GM19463 (cell line): ENCODE measurements around the gene EBPL.
A peak's percentile ranks its signal among the peaks of the same experiment; 100 is the strongest.

ENCODE experiments used
- ATAC-seq: cut with Tn5 transposase; IDR thresholded peaks from one replicate; pipeline ENCODE4 v1.9.1; 2021; ENCODE audit warnings: mild to moderate bottlenecking, moderate library complexity; ENCODE audit not compliant: unreplicated experiment

EBPL gene

DNA sequence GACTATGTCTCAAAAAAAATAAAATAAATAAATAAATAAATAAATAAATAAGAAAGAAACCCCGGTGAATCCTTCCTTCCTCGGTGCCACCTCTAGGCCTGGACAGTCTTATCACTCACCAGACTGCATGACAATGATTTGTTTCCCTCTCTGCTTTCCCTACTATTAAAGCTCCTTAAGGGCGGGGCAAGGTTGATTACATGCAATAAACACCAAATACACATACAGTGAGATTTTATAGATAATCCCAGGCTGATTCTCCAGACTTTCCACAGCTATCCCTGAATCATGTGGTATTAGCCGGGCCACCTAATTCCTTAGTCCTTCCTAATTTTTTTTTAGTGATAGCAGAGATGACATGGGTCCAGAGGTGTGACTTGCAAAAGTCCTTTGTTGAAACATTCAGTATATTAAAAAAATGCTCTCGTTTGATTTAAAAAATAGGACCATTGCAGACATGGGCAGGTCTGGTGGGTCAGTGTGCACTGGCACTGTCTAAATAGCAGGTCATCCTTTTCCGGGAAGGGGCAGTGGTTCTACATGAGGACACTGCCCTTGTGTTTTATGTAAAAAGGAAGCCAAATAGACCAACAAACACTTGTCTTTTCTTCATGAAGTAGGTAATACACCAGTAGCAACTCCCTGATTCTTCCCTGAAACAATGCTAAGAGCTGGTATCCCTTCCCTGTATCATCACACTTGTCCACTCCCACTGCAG, 14.5 kb downstream of the EBPL start:
- ATAC-seq = no peak

DNA sequence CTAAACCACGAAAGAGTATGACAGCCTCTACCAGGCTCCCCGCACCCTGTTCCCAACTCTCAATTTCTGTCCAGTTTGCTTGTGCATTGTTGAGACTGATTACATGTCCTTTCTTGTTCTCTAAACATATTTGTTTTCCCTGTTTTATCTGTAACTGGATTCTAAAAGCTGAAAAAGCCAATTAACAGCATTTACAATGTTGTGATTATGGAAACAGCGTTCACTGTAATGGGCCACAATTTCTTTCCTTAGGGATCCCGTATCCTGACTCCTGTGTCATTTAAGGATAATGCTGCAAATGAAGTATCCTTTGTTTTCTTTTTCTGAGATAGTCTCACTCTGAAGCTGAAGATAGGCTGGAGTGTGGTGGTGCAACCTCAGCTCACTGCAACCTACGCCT, 20.5 kb downstream of the EBPL start:
- no peak for ATAC-seq

DNA sequence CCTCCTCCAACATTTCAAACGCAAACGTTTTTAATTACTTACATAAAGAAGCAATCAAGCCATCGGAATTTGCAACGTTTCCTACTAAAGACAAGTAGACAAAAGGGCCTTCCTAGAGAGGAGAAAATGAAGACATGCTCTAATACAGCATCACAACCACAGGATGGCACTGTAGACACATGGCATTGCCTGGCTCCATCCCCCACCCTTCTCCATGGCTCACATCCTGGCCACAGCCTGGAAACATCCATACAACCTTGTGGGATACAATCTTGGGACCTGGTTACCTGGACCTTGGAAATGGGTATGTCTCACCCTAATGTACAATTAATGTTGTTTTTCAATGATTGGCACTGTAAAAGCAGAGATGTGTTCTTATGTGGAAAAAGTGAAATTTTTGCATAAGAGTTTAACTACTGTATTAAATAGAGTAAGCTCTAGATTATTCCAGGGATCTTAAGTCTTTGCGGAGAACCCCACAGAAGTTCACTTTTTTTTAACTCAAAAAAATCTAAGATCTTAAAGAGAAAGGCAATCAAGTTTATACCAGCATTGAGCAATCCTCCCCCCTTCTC, 21.5 kb downstream of the EBPL start:
- ATAC-seq = peak; percentile 57

DNA sequence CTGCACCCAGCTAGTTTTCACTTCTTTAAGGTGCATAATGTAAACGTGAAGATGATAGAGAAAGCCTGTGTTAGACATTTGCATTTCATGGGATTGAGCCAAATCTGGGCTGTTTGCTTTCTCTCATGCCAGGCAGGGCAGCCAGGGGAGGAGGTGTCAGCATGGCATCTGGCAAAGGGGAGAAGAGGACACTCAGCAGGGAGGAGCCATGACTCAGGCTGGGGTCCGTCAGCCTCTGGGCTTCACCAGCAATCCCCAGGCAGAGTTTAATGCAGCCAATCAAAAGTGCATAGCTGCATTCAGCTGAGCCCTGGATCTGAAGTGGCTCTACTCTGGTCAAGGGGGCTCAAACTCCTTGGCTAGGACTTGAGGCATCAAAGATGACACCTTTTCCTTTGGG, 23.5 kb downstream of the EBPL start:
- no peak for ATAC-seq

DNA sequence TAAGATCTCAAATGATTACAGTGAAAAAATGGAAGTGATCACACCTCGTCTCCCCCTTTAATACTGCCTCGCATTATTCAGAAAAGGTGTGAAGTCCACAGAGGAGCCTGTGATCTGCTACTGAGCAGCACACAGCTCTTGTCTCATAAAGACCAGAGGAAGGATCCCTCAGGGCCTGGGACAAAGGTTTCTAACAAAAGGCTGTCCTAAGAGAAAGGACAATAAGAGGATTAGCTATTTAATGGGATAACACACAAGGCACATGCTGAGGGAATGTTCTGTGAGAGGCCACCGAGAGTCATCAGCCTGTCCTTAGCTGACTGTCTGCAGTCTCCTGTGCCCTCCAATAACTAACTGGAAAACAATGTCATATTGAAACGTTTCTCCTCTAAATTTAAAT, 26.7 kb downstream of the EBPL start:
- no peak for ATAC-seq

DNA sequence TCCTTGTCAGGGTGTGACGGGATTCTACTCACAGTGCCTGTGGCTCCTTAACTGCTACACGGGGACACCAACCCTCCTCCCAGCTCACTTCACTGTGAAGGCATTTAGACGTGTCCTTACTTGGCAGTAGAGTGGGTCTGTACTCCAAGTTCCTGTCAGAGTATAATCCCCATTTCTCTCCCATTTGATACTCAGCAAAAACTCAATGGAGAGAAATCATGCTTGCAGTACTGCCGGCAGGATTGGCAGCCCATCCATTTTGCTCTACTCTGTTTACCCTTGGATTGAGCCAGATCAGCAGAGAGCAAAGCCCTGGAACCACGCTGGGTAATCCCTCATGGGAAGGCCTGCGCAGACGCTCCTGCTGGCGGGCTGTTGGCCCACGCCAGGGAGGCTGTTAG, 34.0 kb downstream of the EBPL start:
- ATAC-seq = no peak

DNA sequence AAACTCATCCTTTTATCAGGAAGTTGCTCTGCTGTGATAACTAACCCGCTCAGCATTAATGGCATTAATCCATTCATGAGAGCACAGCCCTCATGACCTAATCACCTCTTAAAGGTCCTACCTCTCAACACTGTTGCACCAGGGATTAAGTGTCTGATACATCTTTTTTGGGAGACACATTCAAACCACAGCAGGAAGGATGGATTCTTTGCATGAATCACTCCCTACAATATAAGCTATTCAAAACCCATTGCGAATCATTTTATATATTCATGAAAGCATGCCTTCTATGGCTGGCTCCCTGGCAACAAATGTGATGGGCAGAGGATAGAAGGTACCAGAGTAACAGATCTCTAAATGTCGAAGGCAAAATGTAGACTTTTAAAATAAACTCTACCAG, 35.4 kb downstream of the EBPL start:
- no peak for ATAC-seq

DNA sequence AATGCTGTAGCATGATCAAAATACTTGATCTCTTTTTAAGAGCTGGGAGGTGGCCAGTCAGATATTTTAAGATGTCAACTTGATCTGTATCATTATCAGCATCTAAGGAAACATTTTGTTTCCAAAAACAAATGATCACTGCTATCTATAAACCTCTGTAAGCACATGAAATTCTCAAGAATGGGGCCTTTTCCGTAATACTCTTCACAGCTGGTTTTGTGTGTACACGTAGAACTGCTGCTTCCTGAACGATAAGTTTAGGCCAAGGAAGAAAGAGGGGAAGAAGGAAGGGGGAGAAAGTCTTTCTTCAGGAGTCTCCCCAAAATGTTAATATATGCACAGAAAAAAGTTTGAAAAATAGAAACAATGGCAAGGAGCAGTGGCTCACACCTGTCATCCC, 37.3 kb downstream of the EBPL start:
- no peak for ATAC-seq

DNA sequence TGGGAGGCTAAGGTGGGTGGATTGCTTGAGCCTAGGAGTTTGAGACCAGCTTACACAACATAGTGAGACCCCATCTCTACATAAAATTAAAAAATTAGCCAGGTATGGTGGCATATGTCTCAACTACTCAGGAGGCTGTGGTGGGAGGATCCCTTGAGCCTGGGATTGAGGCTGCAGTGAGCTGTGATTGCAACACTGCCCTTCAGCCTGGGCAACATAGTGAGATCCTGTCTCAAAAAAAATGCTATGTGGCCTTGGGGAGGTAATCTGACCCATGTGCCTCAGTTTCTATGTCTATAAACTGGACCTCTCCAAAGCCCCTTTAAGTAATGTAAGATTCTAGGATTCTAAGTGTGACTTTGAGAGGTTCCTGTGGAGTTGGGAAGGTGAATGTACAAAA, 37.8 kb downstream of the EBPL start:
- ATAC-seq = no peak

DNA sequence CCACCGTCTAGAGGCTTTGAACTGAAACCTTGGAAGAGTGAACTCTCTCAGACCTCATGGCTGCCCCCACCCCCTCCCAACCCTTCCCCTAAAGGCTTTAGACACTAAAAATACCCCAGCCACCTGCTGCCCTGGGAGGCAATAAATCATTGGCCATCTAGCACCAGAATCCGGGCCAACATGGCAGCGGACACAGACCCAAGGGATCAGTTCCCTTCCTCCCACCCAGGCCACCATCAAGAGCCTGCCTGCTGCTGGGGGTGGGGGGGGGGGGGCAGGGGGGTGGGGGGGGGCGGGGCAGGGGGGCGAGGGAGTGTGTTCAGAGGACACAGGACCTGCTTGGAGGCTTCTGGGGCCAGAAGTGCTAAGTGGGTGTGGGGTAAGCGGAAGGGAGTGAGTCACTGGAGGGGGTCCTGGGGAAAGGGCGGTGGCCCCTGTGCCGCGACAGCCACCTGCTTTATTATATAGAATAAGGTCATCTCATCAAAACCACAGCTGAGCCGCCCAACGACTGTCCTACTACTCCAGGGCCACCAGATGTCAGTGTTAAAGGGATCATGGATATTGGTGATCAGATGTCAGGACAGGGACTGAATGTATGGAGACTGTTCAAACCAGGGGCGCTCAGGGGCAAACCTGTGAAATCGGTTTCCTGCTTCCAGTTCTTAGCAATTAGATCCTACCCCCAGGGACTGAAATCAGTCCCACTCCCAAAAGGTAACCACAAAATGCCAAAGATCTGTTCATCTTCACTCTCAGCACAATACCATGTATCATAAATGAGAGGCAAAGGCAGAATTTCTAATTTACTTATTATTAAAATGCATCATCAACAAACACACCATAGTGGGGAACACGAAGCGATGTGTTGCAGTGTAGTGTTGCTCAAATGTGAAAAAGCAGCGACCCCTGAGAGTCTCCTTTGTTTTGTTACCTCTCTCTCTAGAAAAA, 38.7 kb downstream of the EBPL start:
- ATAC-seq = no peak

DNA sequence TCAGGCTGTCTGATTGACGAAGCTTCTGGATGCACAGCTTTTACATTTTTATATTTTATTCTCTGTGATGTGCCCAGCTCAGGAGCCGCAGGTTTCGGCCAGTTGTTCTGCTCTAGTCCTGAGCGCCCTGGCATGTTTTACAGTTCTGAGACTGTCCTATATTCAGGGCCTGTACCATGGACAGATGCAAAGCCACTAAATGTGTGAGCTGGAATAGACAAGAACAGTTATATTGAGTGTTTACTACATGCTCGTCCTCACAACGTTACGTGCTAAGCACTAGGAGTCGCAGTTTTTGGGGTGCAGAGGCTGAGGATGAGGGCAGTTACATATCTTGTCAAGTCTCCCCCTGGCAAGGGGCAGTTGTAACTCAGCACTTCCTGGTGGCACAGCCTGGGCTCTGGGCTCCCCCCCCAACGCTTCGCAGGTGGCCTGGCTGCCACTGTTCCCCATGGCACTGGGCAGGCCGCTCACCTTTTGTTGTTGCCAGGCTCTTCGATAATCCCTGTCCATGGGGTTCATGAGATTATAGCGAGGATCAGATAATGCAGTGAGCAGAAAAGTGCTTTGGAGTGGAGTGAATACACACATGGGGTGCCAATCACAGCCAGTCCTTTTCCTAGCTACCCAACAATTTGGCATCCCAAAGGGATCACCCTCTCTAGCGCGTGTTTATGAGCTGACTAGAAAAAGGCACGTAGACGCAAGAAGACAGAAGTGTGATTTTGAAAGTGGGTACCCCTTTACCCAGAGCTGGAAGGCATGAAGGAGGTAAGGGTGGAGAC, 39.5 kb downstream of the EBPL start:
- ATAC-seq = no peak

DNA sequence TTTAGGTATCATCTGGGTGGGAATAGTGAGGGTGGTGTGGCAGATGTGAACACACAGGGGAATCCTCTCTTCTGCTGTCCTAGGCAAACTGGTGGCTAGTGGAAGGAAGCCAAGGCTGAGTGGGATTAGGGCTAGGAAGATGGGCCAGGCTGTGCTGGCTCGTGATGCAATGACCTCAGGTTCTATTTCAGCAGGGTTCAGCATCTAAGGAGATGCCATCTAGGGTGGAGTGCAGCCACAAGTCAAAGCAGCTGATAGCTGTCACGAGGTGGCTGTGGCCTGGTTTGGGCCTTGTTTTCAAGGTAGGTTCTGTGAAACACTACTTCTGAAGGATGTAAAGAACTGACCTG, 41.3 kb downstream of the EBPL start:
- ATAC-seq = no peak

DNA sequence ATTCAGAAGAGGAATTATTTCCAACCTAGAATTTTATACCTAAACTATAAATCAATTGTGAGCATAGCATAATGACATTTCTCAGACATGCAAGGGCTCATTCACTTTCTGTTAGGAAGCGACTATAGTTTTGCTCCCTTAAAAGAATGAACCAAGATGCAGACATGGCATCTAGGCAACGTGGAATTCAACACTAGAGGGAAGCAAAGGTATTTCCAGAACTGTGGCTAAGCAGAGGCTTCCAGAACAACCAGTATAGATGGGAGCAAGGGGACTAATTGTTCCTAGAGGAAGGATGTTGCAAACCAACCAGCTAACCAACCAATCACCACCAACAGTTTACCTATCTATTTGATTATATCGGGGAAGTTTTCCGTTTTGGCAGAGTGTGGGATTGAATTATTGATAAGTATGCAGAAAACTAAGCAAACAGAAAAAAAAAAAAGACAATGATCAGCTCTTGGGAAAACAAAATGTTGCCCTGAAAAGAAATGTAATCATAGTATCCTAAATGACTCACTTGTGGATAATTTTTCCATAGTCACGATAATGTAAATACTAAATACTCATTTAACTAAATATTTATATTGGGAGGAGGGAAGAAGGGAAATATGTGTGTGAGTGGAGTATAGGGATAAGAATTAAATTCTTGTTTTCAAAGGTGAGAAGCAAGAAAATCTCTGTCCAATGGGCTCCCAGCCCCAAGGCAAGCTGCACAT, 41.9 kb downstream of the EBPL start:
- ATAC-seq = no peak

DNA sequence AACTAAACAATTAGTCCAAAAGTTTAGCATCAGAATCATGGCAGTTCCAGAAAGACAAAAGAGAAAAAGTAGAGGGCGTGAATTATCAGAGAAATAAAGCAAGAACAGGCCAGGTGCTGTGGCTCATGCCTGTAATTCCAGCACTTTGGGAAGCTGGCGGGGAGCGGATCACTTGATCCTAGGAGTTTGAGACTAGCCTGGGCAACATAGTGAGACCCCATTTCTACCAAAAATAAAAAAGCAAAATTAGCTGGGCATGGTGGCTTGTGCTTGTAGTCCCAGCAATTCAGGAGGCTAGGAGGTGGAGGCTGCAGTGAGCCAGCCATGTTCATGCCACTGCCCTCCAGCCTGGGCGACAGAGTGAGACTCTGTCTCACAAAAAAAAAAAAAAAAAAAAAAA, 44.6 kb downstream of the EBPL start:
- no peak for ATAC-seq

DNA sequence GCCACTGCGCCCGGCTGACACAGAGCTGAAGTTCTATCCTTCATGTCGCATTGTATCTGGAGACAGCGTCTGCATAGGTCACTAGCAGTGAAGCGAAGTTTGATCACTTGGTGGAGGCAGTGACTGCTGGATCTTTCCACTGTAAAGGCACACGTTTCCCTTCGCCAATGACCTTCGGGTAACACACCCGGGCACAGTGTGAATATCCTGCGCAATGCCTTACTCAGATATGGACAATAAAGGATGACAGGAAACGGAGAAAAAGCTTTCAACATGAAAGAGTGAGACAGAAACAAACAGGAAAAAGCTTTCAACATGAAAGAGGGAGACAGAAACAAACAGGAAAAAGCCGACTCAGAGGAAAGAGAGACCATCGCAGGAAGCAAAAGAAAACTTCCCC, 45.8 kb downstream of the EBPL start:
- ATAC-seq = no peak

DNA sequence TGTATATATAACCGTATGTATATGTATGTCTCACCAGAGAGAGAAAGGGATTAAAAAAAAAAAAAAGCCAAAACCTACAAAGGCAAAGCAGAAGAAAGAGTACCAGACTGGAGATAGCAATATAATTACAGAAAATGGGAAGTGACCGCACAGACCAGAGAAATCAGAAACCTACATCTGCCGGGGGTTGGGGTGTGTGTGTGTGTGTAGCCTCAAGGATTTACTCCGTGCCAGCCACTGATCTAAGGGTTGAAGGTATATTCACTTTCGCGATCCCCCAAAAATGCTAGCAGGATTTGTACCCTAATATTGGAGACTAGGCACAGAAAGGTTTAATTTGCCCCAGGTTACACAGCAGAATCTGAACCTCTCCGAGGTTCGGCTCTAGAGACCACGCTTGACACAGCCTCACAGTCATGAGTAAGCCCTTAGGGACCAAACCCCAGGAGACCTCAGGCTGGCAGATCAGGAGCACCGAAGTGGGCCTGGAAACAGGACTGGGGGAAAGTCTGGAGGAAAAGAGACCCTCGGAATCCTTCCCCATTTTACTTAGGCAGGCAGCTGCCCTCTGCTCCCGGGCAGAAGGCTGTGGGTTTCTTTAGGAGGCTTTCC, 48.1 kb downstream of the EBPL start:
- ATAC-seq = peak; percentile 60

DNA sequence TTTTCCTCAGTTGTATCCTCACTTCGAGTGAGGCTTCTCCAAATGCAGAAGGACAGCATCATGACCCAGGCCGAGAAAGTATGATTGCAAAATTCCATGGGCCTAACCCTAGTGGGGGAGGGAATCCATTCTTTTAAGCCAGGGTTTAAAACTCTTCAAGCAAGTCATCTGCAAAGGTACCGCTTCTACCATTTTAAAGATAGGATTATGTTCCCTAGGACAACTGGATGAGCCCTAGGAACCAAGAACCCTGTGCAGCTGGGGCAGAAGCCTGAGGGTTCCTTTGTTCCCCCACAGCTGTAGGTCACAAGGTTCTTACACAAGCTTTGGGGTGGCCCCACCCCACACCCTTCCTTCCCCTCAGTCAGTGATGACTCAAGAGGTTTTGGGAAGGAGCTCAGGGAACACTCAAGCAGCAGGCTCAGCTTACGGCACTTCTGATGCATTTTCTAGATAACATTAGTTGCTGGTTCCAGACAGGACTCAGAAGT, 49.4 kb downstream of the EBPL start:
- ATAC-seq = no peak

DNA sequence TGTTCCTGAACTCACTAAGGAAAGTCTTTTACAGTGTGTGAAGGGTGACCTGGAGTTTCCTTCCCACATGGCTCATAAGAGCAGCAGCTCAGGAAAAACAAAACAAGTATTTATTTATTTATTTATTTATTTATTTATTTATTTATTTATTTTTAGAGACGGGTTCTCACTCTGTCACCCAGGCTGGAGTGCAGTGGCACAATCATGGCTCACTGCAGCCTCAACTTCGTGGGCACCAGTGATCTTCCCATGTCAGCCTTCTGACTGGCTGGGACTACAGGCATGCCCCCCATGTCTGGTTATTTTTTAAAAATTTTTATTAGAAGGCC, 52.6 kb downstream of the EBPL start:
- ATAC-seq = no peak

DNA sequence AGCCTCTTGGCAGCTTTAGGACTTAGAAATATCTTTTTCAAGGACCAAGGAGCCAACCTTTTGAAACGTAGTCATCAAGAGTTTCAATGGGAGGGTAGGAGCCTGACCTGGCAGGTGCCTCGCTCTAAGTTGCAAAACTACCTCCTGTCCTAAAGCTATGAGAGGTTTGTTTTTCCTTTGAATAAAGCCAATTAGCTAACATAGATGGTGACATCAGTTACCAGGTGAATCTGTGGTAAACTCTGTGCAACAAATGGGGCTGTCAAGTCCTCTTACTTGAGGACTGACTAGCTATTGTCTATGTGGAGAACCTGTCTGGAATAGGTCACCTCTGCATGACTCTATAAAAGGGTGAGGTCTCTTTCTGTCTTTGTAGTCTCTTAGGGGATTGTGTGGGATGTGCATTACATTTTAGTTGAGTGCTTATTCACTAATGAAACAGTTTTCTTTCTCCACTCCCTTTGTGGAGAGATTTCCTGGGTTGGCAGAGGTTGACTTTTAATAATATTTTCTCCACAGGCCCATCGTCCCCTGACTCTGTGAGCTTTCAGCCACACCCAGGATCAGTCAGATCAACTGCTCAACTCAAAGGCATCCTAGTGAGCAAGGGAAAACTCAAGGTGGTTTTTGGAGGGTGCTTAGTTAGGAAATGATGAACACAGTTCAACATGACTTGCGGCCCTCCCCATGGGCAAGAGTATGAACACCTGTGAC, 53.1 kb downstream of the EBPL start:
- ATAC-seq = no peak

DNA sequence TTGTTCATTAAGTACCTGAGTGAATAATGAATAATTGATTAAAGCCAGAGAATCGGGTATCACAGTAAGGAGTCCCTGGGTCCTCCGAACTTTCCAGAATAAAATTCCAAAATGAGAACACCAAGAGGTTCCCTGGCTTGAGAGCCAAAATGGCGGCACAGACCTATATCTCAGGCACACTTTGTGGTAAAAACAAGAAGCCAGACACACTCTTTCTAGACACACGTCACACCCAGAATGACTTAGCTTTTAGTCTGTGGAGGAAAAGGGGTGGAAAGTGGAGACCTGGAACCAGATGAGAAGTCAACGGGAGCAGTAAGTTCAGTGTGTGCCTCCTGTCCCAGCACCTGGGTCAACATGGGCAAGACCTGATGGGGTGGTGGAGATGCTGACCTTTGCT, 54.6 kb downstream of the EBPL start:
- no peak for ATAC-seq
